Measurements from ENCODE around the gene TECR. TPM values are rescaled to one million over a fixed set of nuclear protein-coding genes. Genes with fewer than 3 reads are reported as not detected.

The TECR gene, protein sequence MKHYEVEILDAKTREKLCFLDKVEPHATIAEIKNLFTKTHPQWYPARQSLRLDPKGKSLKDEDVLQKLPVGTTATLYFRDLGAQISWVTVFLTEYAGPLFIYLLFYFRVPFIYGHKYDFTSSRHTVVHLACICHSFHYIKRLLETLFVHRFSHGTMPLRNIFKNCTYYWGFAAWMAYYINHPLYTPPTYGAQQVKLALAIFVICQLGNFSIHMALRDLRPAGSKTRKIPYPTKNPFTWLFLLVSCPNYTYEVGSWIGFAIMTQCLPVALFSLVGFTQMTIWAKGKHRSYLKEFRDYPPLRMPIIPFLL
- total RNA-seq (100 to 1,000 TPM; 123 to 218 (median 150) TPM), polyA plus RNA-seq (100 to 1,000 TPM; 290 to 325 TPM), total RNA-seq (65.0 reads per million, percentile 76 among the genes with 10 or more reads in this experiment)

DNA sequence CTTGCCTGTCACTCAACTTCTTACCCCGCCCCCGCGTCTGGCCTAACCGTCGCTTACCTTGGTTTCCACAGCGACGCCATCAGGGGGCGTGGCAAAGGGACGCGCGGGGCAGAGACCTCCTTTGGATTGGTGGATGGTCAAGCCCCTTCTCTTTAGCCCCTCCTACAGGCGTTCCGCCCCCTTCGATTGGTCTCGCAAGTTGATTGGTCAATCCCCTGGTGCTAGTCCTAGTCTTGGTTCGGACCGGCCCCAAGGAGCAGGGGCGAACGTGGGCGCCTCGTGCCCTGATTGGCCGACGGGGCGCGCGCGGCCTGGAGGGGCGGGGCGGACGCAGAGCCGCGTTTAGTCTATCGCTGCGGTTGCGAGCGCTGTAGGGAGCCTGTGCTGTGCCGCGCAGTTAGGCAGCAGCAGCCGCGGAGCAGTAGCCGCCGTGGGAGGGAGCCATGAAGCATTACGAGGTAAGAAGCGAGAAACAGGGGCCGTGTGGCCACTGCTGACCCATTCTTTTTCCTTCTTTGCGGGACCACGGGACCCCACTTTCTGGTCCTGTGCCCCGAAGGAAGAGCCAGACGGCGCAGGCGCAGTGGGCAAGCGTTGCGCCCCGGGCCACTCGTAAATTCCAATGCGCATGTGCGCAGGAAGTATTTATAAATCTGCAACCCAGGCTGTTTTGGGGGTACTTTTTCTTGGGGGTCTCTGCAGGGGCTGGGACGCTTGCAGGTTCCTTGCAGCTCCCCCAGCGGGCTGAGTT, at the start of gene TECR:
TSS of gene TECR (plus strand) at position 341 of the 751 bp plus-strand sequence. CDS start at position 444, 103 bp downstream.
- CTCF ChIA-PET, result interaction anchor here (0.9 kb wide), 1 partner anchor 10 kb away, joined by 4 read pairs; no protein-coding TSS in a partner anchor
- peaks cover 9 to 72% (median 54%) of the 10 kb centered on the region in 7 donors for H3K4me1 Mint-ChIP-seq

DNA sequence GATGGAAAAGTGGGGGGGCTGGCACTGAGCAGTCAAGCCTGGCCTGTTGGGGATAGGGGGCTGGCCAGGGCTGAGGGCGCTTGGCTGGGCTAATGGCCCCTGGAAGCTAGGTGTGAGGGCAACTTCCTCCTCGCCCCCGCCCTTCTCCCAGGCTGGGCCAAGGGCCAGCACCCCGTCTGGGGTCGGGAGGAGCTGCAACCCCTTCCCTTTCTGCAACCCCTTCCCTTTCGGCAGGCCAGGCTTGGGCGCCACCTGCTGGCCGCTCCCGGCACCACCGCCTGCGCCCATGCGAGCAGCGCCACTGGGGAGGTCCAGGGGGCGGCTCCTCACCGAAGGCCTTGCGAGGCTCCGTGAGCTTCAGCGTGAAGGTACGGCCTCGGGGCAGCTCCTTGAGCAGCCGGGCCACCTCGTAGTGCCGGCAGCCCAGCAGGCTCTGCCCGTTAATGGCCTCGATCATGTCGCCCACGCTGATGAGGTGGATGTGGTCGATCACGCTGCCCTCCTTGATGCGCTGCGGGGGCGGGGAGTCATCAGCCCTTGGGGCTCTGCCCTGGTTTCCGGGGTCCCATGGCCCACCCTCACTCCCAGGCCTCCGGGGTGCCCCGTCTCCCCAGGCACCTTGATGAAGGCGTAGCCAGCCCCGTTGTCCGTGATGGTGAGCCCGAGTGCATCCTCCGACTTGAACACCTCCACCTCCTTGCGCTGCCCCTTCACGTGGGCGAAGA, 49.3 kb upstream of the TECR start:
- Mint-ChIP-seq H3K27ac (no peak overlapping the region), H3K4me3 (no peak overlapping the region), H3K4me1 (peaks cover 0 to 17% (median 11%) of the 10 kb centered on the region in 7 donors), H3K36me3 (peaks cover 0 to 10% (median 0%) of the 10 kb centered on the region in 5 donors), H3K9me3 (peaks cover 0 to 3% (median 0%) of the 10 kb centered on the region in 11 donors), H3K27me3 (peaks cover 0 to under 1% (median 0%) of the 10 kb centered on the region in 5 donors)
- peaks cover under 1% of the 10 kb centered on the region in 2 donors for H3K4me1 ChIP-seq (ENCODE audit: control insufficient read depth in 2 of 2, insufficient read depth in 2 of 2, low read length in 2 of 2)
- POLR2A ChIA-PET, result interaction anchor here (0.5 to 1.9 kb wide), 8 partner anchors 16 to 402 kb away, joined by 3 to 7 read pairs (median 3); partner anchors contain the start of genes DNAJB1 and GIPC1
- CTCF ChIA-PET, result interaction anchor here (0.5 to 2.2 kb wide), 20 partner anchors 8 to 343 kb away, joined by 3 to 8 read pairs (median 4); partner anchors contain the start of genes ASF1B and GIPC1
- no peak overlapping the region for H3K4me3 ChIP-seq (ENCODE audit: low read length)
- no peaks in the 10 kb centered on the region for H3K27me3 ChIP-seq (ENCODE audit: control insufficient read depth in 2 of 2, insufficient read depth in 2 of 2, low read length in 2 of 2)
- H3K9me3 ChIP-seq (ENCODE audit: control insufficient read depth in 2 of 3, low read length in 3 of 3), result no peaks in the 10 kb centered on the region
- H3K36me3 ChIP-seq (ENCODE audit: control insufficient read depth in 2 of 3, insufficient read depth in 3 of 3, low read length in 3 of 3), result peaks cover 0 to 43% (median 0%) of the 10 kb centered on the region in 3 experiments
- DNase-seq (peak; percentile 47 to 87 (median 65)), ATAC-seq (peak; percentile 67)
- intact Hi-C loops (cut with micrococcal nuclease), result loop anchor here (1.0 to 10.0 kb wide), 6 partner anchors 48 to 595 kb away; partner anchors contain the start of genes ADGRL1 (in 1 of the 2) and ASF1B (in 1 of the 2)
- H3K27ac ChIP-seq (ENCODE audit: low read depth, low read length), result no peak overlapping the region

More for the DNA sequence above, at the start of gene TECR:
- peak within 1 kb of the TSS; percentile 96 for H3K4me3 ChIP-seq (ENCODE audit: low read length)
- no peaks in the 10 kb centered on the region for H3K27me3 Mint-ChIP-seq
- no peaks in the 10 kb centered on the region for H3K9me3 ChIP-seq (ENCODE audit: control insufficient read depth in 2 of 3, low read length in 3 of 3)
- peaks cover 22 to 30% of the 10 kb centered on the region in 2 donors for H3K4me1 ChIP-seq (ENCODE audit: control insufficient read depth in 2 of 2, insufficient read depth in 2 of 2, low read length in 2 of 2)
- peak; percentile 96 for ATAC-seq
- H3K9me3 Mint-ChIP-seq, result no peaks in the 10 kb centered on the region
- H3K36me3 ChIP-seq (ENCODE audit: control insufficient read depth in 2 of 3, insufficient read depth in 3 of 3, low read length in 3 of 3), result peaks cover 0 to 6% (median 0%) of the 10 kb centered on the region in 3 experiments
- peak; percentile 98 to 100 (median 100) for DNase-seq
- peak within 1 kb of the TSS; percentile 89 for H3K27ac ChIP-seq (ENCODE audit: low read depth, low read length)
- POLR2A ChIA-PET, result interaction anchor here (1.0 to 34.0 kb wide), 4 partner anchors 21 to 42 kb away, joined by 3 to 1101 read pairs (median 4); partner anchors contain the start of genes DNAJB1, GIPC1 and NDUFB7
- H3K27me3 ChIP-seq (ENCODE audit: control insufficient read depth in 2 of 2, insufficient read depth in 2 of 2, low read length in 2 of 2), result no peaks in the 10 kb centered on the region
- peaks cover 0 to 4% (median 4%) of the 10 kb centered on the region in 5 donors for H3K36me3 Mint-ChIP-seq
- intact Hi-C loops (cut with micrococcal nuclease), result loop anchor here (1.0 to 10.0 kb wide), 10 partner anchors 11 to 1795 kb away; partner anchors contain the start of genes DNAJB1 (in 2 of the 2), KLF2 (in 1 of the 2), NDUFB7 (in 1 of the 2) and TPM4 (in 1 of the 2)
- H3K4me3 Mint-ChIP-seq, result peak within 1 kb of the TSS; percentile 88 to 97 (median 95)
- peak within 1 kb of the TSS; percentile 95 to 100 (median 98) for H3K27ac Mint-ChIP-seq

DNA sequence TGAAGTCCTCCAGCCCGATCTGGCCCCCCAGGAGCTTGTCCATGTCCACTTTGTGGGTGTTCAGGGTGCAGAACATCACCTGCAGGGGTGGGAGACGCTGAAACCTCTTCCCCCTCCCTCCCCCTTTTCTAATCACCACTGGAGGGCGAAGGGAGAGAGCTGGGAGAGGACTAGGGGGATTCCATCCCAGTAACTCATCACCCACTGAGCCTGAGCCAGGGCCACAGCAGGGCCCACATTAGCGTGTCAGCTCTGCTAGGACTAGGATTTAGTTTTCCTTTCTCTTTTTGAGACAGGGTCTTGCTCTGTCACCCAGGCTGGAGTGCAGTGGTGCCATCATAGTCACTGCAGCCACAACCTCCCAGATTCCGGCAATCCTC, 48.7 kb upstream of the TECR start:
- ChIA-PET CTCF (interaction anchor here (0.5 to 2.2 kb wide), 17 partner anchors 8 to 344 kb away, joined by 3 to 8 read pairs (median 4); partner anchors contain the start of genes ASF1B and GIPC1), POLR2A (interaction anchor here (1.6 to 1.9 kb wide), 2 partner anchors 15 to 26 kb away, joined by 5 to 7 read pairs; partner anchors contain the start of gene GIPC1)
- Histone ChIP-seq H3K9me3 (ENCODE audit: control insufficient read depth in 2 of 3, low read length in 3 of 3) (no peaks in the 10 kb centered on the region), H3K4me3 (ENCODE audit: low read length) (no peak overlapping the region), H3K27ac (ENCODE audit: low read depth, low read length) (no peak overlapping the region), H3K27me3 (ENCODE audit: control insufficient read depth in 2 of 2, insufficient read depth in 2 of 2, low read length in 2 of 2) (no peaks in the 10 kb centered on the region), H3K4me1 (ENCODE audit: control insufficient read depth in 2 of 2, insufficient read depth in 2 of 2, low read length in 2 of 2) (no peaks in the 10 kb centered on the region), H3K36me3 (ENCODE audit: control insufficient read depth in 2 of 3, insufficient read depth in 3 of 3, low read length in 3 of 3) (peaks cover 0 to 43% (median 0%) of the 10 kb centered on the region in 3 experiments)
- Mint-ChIP-seq H3K27ac (peak overlapping the region in 1 of 9 donors; percentile 21), H3K4me3 (no peak overlapping the region), H3K27me3 (no peaks in the 10 kb centered on the region), H3K36me3 (peaks cover 0 to 10% (median 0%) of the 10 kb centered on the region in 5 donors), H3K9me3 (peaks cover 0 to 3% (median 0%) of the 10 kb centered on the region in 11 donors), H3K4me1 (peaks cover 0 to 12% (median 10%) of the 10 kb centered on the region in 7 donors)
- DNase-seq, result no peak
- intact Hi-C loops (cut with micrococcal nuclease), result loop anchor here (1.0 to 10.0 kb wide), 4 partner anchors 48 to 596 kb away; partner anchors contain the start of gene ADGRL1 (in 1 of the 2)
- ATAC-seq, result no peak

DNA sequence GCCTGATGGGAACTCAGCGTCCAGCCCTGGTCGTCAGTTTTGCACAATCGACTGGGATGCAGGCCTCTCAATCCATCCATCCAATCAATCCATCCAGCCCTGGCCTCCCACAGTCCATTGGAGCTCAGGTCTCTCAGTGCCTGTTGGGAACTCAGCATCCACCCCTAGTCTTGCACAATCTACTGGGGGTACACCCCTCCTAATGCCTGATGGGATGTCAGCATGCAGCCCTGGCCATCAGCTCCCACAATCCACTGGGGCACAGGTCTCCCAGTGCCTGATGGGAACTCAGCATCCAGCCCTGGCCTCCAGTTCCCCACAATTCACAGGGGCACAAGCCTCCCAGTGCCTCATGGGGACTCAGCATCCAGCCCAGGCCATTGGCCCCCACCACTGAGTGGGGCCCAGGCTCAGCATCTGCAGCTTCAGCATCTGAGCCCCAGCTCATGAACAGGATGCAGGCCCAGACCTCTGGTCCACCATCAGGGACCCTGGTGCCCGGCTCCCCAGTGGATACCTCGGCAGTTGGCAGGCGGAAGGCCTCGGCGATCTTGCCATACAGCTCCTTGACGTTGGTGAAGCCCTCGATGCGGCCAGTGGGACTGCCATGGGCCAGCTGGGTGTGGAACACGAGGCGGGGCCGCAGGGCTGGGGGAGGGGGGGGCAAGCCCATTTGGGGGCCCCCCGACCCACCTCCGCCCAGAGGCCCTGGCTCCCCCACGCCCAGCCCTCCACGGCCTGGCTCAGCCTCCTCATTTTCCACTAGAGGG, 47.0 kb upstream of the TECR start:
- intact Hi-C loops (cut with micrococcal nuclease), result loop anchor here (10.0 kb wide), 2 partner anchors 278 to 598 kb away; partner anchors contain the start of gene ADGRL1 (in 1 of the 2)
- DNase-seq (no peak), ATAC-seq (no peak)
- Histone ChIP-seq H3K27ac (ENCODE audit: low read depth, low read length) (no peak overlapping the region), H3K4me3 (ENCODE audit: low read length) (no peak overlapping the region), H3K4me1 (ENCODE audit: control insufficient read depth in 2 of 2, insufficient read depth in 2 of 2, low read length in 2 of 2) (peaks cover 0 to 9% of the 10 kb centered on the region in 2 donors), H3K27me3 (ENCODE audit: control insufficient read depth in 2 of 2, insufficient read depth in 2 of 2, low read length in 2 of 2) (no peaks in the 10 kb centered on the region), H3K9me3 (ENCODE audit: control insufficient read depth in 2 of 3, low read length in 3 of 3) (no peaks in the 10 kb centered on the region), H3K36me3 (ENCODE audit: control insufficient read depth in 2 of 3, insufficient read depth in 3 of 3, low read length in 3 of 3) (peaks cover 0 to 43% (median 0%) of the 10 kb centered on the region in 3 experiments)
- peaks cover 6 to 12% (median 11%) of the 10 kb centered on the region in 7 donors for H3K4me1 Mint-ChIP-seq
- CTCF ChIA-PET, result interaction anchor here (0.7 to 1.9 kb wide), 4 partner anchors 22 to 68 kb away, joined by 3 to 6 read pairs (median 4); no protein-coding TSS in a partner anchor
- peaks cover 0 to 10% (median 0%) of the 10 kb centered on the region in 5 donors for H3K36me3 Mint-ChIP-seq
- POLR2A ChIA-PET, result interaction anchor here (0.6 kb wide), 1 partner anchor 75 kb away, joined by 3 read pairs; no protein-coding TSS in a partner anchor
- no peak overlapping the region for H3K4me3 Mint-ChIP-seq
- peaks cover 0 to 2% (median 0%) of the 10 kb centered on the region in 11 donors for H3K9me3 Mint-ChIP-seq
- H3K27me3 Mint-ChIP-seq, result no peaks in the 10 kb centered on the region
- no peak overlapping the region for H3K27ac Mint-ChIP-seq

Measured in naive thymus-derived CD4-positive, alpha-beta T cell (primary cell).